ENCODE data around the gene CHCT1.
"Not testable (repeated sequence)": the region's sequence is repeated elsewhere in the genome, so short reads cannot be mapped to it uniquely, and the experiment has no call there.

CHCT1 gene

DNA sequence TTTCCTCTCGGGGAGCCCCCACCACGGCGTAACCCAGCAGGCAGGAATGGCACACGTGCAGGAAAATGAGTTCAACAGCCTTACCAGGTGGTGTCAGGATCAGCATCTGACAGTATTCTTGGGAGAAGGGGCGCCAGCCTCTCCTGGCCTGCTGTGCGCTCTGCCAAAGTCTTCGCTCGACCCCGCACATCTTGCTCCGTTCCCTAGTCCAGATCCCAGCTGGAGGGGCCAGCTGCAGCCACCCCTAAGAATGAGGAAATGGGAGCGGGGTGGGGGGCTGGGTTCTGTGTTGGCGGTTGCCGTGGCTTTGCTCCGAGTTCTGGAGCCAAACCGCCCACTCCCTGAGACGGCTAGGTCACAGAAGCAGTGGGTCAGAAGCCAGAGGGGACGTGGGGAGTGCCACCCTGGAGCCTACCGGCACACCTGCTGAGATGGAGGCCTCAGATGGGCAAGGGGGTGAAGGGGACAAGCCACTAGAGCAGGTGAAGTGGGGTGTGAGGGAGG, at the start of gene CHCT1:
CHCT1 (plus strand) TSS at position 328 of the 504 bp plus-strand sequence; CDS start at position 432, 104 bp downstream.
- no peak for DNase-seq

DNA sequence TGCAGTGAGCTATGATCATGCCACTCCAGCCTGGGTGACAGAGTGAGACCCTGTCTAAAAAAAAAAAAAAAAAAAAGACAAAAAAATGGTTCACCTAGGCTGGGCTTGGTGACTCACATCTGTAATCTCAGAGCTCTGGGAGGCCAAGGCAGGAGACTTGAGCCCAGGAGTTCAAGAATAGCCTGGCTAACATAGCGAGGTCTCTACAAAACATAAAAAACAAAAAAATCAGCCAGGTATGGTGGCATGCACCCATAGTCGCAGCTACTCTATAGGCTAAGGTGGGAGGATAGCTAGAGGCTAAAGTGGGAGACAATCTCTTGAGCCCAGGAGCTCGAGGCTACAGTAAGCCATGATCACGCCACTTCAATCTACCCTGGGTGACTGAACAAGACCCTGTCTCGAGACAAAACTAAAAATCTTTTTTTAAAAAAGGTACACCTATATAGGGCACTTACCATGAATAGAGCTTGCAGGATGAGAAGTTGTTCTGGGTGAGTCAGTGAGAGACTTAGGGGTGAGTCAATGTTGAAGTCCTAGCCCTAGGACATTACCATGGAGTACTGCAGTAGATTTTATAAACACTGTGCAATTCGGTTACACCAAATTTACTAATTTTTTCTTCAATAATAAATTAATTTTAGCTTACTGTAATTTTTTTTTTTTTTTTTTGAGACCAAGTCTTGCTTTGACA, 49.4 kb upstream of the CHCT1 start:
- DNase-seq = no peak

DNA sequence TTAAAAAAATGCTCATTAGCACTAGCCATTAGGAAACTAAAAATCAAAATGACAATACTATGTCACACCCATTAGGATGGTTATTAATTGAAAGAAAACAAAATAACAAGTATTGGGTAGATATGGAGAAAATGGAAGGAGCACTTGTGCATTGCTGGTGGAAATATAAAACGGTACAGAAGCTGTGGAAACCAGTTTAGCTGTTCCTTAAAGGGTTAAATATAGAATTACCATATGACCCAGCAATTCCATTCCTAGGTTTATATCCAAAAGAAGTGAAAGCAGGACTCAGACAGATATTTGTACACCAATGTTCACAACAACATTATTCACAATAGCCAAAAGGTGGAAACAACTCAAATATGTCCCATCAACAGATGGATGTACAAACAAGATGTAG, 44.1 kb upstream of the CHCT1 start:
- not testable (repeated sequence) for DNase-seq

DNA sequence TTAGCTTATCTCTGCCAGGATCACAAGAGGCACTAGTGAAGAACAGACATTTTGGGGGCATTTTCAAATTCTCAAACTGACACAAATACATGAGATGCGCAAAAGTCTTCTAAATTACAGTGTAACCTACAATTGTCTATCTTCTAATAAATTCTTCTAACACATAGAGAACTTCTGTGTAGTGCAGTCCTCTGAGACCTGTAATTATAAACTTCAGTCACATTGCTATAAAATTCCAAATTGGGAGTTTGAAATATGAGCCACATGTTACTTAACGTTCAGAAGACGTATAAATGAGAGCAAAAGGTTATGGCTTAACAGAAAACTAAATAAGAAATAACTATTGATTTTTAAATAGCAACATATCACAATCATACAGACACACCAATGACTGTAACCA, 42.8 kb upstream of the CHCT1 start:
- DNase-seq = not testable (repeated sequence)

DNA sequence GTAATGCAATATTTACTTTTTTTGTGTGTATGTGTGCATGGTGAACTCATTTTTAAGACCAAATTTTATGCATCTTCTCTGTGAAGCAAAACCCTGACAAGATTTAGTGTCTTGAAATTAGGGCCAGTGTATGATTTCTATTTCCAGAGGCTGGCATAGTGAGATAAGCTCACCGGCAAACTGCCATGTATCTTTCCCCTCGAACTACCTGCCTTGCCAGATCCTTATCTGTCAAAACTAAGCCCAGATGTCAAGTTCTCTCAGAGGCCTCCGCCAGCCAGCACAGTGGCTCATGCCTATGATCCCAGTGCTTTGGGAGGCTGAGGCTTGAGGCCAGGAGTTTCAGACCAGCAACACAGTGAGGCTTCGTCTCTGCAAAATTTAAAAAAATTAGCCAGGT, 40.3 kb upstream of the CHCT1 start:
- DNase-seq = no peak

DNA sequence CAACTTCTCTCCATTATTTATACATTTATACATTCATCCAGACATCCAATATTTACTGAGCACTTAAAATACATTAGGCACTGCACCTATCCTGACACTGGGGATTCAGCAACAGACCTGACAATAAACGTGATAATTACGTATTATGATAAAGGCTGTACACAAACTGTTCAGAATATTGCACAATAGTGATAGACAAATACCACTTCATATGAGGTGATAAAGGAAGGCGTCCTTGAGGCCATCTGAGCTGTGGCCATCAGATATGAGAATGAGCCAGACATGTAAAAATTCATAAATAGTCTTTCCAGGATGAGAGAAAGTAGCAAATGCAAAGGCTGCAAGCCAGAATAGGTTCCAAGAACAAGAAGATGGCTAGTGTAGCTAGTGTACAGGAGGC, 38.9 kb upstream of the CHCT1 start:
- DNase-seq = no peak

DNA sequence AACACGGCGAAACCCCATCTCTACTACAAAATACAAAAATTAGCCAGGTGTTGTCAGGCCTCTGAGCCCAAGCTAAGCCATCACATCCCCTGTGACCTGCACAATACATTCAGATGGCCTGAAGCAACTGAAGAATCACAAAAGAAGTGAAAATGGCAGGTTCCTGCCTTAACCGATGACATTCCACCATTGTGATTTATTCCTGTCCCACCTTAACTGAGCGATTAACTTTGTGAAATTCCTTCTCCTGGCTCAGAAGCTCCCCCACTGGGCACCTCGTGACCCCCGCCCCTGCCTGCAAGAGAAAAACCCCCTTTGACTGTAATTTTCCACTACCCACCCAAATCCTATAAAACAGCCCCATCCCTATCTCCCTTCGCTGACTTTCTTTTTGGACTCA, 37.4 kb upstream of the CHCT1 start:
- not testable (repeated sequence) for DNase-seq

DNA sequence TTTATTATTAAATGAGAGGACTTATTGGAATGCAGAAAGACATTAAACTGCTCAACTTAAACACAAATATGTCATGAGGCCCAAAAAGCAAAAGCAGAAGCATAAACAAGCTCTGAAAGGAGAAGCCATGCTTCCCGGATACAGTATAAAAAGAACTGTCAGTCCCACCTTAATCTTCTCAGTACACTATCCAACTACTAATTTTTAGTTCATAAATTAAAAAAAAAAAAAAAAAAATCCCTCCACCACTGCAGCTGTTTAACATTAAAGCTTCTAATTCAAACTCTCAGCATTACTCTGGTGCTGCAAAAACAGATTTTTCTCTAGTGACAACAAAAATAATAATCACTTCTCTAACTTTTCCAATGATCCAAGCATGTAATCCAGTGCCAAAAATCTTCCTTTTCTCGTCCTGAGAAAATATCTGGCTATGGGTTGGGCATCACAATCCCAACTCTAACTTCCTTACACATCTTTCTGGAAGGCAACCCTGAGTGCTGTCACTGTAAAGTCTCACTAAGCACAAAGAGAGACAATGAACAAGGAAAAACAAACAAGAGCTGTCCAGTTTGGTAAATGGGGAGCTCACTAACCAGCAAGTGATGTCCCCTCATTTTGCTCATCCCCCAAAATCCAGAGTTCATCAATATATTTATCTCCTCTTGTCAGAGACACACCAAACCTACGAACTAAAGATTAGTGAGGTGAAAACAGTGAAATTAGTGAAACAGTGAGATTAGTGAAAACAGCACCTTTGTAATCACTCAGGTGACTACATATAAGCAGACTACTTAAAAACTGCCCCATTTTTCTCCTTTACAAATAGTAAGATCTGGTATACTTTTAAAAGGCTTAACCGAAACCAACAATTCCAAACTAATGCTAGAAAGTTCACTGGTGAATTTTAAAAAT, 35.9 kb upstream of the CHCT1 start:
- no peak for DNase-seq

DNA sequence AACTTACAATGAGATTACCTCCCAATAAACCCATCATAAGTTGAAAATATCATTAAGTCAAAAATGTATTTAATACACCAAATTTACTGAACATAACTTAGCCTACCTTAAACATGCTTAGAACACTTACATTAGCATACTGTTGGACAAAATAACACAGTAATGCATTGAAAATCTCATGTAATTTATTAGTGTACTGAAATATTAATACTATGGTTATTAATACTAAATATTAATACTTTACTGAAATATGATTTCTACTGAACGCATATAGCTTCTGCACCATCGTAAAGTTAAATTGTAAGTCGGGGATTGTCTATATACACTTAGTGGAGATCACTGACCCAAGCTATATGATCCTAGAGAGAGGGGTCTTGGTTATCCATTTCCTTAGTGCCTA, 34.6 kb upstream of the CHCT1 start:
- DNase-seq = no peak

DNA sequence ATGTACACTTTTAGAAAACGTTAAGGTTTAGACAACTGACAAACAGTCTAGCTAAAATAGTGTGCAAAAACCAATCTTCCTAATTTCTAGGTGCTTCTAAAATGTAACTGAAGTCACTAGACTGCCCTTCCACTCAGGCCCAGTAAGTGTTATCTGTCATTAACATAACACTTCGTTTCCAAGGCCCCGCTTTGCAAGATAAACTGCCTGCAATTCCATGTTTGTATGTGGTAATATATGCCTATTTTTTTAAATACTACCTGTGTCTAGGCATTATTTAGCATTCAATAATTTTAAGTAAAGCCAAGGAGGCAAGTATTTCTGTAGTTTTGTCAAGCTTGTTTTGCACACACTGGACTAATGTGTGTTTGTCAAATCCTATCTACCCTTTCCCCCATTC, 33.5 kb upstream of the CHCT1 start:
- DNase-seq = no peak

DNA sequence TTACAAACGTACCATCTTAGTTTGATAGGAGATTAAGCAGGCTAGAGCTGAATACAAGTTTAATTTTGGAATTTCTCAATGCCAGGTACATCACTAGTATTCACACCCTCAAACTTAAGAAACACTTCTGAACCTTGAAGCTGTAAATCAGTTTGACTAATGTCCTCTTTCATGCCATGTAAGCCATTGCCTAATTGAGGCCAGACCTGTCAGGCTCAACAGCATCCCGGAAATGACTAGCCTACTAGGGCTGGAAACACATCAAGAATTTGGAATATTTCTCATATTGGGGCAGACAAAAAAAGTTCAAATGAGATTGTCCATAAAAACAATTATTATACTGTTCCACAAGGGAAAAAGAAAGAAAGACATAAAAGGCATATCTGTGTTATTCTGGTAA, 32.1 kb upstream of the CHCT1 start:
- DNase-seq = peak; percentile 66

DNA sequence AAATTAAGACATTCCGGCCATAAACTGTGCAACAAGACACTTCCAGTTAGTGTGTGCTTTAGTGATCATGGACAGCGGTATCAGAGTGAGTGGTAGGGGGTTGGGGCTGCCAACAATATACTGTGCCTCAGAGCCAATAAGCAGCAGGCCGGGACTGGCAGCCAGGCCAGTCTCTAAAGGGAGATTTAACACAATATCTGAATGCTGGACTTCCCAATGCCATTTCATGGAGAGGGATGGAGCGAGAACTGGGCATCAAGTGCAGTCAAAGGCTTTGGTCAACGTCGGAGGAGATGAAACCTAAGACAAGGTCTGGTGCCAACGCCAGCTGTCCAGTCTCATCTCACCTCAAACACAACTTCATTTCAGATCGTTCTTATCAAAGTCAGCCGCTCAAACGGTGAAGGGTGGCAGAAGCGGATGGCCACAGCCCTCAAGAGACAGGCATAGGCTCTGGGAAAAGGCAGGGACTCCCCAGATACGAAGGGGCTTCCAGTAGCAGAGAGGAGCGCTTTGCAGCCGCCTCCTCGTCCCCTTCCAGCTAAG, 31.3 kb upstream of the CHCT1 start:
- DNase-seq = peak; percentile 45

DNA sequence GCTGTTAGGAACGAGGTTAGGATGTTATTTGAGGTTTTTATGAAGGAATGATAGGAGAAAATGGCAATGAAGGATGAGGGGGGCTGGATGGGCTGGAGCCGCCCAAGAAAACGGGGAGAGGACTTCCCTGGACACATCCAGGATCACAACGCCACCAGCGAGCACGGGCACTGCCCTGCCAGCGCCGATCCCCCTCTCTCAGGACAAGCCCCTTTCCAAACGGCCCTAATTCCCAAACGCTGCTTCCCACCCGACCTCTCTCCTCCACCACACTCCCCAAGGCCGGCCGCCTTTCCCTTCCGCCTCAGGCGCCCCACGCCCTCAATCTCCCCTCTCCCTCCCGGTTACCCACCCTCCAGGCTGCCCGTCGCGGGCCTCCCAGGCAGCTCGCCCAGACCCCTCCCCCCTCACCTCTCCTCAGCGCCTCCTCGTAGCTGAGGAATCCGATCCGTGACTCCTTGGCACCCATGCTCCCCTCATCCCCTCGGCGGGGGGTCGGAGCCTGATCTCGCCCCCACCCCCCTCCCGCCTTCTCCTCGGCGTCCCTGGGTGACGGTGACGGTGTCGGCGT, 30.7 kb upstream of the CHCT1 start:
- no peak for DNase-seq

DNA sequence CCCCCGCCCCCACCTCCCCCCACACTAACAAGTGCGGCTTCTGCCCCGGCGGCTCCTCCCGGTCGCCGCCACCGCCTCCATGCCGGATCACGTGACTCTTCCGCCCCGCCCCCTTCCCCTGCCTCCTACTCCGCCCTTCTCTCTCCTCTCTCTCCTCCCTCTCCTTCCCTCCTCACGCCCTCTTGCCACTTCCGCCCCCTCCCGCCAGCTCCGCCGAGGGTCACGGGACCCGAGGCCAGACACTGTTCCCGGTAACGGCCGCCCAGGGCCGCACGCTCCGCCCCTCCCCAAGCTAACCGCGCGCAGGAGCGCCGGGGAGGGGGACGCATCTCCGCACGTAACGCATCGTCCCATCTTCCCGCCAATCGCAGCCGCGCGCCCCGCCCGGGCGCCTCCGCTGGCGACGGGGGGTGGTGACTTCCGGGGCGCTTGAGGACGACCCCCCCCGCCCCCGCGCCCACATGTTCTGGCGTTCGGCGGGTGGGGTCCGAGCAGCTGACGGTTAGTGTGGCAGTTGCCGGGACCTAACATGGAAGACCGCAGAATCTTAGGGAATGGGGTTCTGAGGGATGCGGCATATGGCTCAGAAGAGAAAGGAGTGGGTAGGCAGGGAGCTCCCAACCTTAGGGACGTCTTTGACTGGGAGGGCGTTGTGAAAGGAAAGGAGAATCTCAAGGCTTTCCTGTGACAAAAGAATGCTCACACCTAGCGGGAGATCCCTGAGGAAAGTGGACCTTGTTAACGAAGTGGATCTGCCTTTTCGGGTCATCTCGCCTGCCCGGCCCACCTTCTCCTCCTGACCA, 30.0 kb upstream of the CHCT1 start, which contains the start of gene USP32:
USP32 (minus strand) TSS at position 92 of the 803 bp plus-strand sequence. CDS start 194 bp downstream, outside the sequence.
- peak; percentile 99 for DNase-seq

DNA sequence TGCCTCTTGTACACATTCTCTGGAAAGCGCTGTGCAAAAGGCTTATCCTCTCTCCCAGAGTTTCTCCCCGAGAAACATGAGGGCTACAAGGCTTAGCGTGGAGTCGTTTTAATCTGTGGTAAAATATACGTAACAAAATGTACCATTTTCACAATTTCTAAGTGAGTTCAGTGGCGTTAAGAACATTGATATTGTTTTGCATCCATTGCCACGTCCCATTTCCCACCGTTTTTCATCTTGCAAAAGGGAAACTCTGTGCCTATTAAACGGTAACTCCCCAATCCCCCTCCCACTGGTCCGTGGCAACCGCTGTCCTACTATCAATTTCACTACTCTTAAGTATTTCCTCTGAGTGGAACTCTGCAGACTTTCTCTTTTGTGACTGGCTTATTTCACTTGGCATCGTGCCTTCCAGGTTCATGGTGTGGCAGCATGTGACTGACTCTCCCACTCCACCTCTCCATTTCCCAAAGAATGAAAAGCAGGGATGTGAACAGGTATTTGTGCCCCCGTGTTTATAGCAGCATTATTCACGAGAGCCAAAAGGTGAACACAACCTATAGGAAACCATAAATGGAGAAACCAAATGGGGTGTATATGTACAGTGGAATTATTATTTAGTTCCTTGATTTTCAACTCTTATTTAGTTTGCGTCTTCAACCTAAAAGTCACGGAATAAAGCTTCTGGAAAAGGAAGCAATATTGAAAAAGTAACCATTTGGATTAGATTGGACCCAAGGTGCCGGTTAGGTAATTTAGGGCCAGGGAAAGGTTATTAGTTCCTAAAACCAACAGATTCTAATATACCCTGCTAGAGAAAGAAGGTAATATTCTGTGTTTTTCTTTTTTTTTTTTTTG, 29.2 kb upstream of the CHCT1 start:
- DNase-seq = peak; percentile 87

DNA sequence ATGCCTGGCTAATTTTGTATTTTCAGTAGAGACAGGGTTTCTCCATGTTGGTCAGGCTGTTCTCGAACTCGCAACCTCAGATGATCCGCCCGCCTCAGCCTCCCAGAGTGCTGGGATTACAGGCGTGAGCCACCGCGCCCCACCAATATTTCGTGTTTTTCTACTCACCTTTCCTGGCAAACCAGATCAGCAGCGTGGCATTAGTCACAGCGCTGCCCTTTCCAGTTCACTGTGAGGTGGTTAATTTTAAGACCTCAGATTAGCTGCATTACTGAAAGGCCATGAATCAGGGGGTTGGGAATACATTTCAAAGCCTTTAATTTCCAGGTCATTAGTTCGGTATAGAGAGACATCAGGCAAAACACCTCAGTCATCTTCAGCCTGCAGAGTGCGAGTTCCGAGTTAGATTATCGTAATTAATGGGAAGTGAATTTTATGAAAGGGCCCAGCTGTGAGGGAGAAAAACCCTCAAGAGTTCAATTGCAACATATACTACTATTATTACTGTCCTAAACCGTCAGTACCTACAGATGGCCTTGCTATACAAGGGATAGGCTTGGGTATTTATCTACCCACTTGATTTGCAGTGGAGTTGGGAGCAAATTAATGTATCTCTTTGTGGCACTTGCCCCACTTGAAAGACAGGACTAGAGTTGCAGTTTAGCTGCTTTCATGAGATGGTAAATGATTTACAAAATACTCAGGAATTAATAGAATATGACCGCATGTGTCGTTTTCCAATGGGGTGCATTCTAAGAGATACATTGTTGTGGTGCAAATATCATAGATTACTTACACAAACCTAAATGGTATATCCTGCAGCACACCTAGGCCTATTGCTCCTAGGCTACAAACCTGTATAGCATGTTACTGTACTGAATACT, 28.2 kb upstream of the CHCT1 start:
- DNase-seq = peak; percentile 59

DNA sequence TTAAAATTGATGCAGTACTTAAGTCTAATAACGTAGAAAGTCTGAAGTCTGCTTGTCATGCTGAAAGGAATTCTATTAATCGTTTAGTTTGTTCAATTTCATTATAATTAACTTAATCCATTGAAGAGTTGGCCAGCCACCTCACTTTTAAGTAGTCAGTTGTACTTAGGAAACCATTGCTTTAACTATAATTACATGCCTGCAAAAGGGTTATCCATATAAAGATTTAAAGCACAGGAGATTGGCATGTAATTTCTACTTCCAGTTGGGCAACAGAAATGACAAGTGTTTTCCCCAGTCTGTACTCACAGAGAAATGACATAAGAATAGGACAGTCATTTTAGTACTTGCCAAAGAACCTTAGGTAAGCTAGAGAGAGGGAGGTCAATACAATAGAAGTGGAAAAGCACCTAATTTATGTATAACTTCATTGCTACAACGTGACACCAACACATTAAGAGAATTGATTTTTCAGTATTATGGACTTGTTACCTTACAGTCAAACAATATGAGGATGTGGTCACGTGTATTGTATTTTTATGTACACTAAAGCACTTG, 26.7 kb upstream of the CHCT1 start:
- peak; percentile 73 for DNase-seq

DNA sequence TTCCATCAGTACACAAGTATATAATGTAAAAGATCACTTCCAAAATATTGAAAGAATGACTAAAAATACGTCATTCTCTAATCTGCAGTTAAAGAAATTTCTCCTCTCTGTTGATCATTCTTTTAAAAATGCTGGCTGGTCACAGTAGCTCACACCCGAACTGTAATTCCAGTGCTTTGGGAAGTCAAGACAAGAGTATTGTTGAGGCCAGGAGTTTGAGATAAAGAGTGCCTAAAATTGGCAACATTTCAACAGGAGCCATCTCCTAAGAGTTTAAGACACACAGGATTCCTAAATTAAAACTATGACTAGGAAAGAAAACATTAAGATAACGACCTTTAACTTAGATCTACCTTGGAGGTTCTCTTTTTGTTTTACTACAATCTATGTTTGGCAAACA, 25.9 kb upstream of the CHCT1 start:
- no peak for DNase-seq

DNA sequence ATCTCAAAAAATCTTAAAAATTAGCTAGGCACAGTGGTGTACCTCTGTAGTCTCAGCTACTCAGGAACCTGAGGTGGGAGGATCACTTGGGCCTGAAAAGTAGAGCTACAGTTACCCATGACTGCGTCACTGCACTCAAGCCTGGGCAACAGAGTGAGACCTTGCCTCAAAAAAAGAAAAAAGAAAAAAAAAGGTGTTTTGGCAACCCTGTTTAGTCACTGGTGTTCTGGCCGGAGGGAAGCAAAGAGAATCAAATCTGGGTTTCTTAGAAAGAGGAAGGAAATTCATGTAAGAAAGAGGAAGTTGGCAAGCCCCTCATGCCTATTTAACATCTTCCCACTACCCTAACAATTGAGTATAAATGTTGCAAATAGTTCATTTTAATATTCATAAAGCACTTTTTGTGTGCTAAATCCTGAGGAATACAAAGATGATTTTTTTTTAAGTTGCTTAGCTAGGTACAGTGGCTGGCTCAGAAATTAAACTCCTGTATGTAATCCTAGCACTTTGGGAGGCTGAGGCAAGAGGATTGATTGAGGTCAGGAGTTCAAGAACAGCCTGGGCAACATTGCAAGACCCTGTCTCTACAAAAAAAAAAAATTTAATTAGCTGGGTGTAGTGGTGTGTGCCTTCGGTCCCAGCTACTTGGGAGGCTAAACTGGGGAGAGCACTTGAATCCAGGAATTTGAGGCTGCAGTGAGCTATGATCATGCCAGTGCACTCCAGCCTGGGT, 23.9 kb upstream of the CHCT1 start:
- peak; percentile 88 for DNase-seq

All from suppressor macrophage treated with lipopolysaccharide for 4 hours (primary cell).